Measurements from ENCODE around the gene TMEM161A.
"Not testable (repeated sequence)": the region's sequence is repeated elsewhere in the genome, so short reads cannot be mapped to it uniquely, and the experiment has no call there.

TMEM161A gene

DNA sequence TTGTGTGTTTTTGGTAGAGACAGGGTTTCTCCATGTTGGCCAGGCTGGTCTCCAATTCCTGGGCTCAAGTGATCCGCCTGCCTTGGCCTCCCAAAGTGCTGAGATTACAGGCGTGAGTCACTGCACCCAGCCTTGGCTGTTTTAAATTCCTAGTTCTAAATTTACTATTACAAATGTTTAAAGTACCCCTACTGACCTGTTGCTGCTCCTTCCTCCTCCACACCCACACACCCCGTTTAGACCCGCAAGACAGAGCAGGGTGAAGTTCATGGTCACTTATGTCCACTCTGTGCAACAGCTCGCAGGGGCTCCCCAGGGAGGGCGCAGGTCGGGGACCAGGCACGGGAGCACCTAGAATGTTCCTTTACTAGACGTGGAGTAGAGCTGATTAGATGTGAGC is 28.7 kb downstream of the TMEM161A start:
- no peak overlapping the region for H3K9ac ChIP-seq (ENCODE audit: low read length)
- no peaks in the 10 kb centered on the region for H3K4me1 ChIP-seq (ENCODE audit: low read length)
- no peaks in the 10 kb centered on the region for H4K20me1 ChIP-seq (ENCODE audit: insufficient read depth, low read length)
- H3K36me3 ChIP-seq (replicated peaks; ENCODE audit: low read depth, low read length): no peaks in the 10 kb centered on the region
- TF ChIP-seq, protein P1, sequence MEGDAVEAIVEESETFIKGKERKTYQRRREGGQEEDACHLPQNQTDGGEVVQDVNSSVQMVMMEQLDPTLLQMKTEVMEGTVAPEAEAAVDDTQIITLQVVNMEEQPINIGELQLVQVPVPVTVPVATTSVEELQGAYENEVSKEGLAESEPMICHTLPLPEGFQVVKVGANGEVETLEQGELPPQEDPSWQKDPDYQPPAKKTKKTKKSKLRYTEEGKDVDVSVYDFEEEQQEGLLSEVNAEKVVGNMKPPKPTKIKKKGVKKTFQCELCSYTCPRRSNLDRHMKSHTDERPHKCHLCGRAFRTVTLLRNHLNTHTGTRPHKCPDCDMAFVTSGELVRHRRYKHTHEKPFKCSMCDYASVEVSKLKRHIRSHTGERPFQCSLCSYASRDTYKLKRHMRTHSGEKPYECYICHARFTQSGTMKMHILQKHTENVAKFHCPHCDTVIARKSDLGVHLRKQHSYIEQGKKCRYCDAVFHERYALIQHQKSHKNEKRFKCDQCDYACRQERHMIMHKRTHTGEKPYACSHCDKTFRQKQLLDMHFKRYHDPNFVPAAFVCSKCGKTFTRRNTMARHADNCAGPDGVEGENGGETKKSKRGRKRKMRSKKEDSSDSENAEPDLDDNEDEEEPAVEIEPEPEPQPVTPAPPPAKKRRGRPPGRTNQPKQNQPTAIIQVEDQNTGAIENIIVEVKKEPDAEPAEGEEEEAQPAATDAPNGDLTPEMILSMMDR (IDR thresholded peaks at IDR 0.05; ENCODE audit: low read depth, low read length): no peak
- no peak for TF ChIP-seq EZH2phosphoT487 (IDR thresholded peaks at IDR 0.05; ENCODE audit: low read depth)
- no peaks in the 10 kb centered on the region for H3K79me2 ChIP-seq (ENCODE audit: low read length)
- no peaks in the 10 kb centered on the region for H3K27me3 ChIP-seq (ENCODE audit: low read depth, low read length)
- H3K9me3 ChIP-seq (ENCODE audit: insufficient read depth, low read length): no peaks in the 10 kb centered on the region
- H3K27ac ChIP-seq (ENCODE audit: low read length): no peak overlapping the region
- no peak overlapping the region for H3K4me2 ChIP-seq (ENCODE audit: low read length)
- no peak overlapping the region for H2AFZ ChIP-seq (ENCODE audit: low read depth, low read length)
- H3K4me3 ChIP-seq (ENCODE audit: low read length): no peak overlapping the region

DNA sequence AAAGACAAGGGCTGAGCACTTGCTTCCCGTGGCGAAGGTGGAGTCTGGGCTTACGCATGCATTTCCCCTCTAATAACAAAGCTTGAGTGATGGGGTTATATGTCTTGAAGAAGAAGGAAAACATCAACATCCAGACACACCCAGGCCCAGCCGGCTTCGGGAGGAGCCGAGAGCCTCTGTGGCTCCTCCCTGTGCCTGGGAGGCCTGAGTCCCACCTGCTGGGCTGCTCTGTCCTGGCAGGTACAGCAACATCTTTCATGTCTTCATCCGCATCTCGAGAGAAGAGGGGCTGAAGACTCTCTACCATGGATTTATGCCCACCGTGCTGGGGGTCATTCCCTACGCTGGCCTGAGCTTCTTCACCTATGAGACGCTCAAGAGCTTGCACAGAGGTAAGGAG is 30.6 kb downstream of the TMEM161A start:
- H3K36me3 ChIP-seq (replicated peaks; ENCODE audit: low read depth, low read length): no peaks in the 10 kb centered on the region
- no peak overlapping the region for H3K9ac ChIP-seq (ENCODE audit: low read length)
- H3K27me3 ChIP-seq (ENCODE audit: low read depth, low read length): no peaks in the 10 kb centered on the region
- H3K4me1 ChIP-seq (ENCODE audit: low read length): no peaks in the 10 kb centered on the region
- H3K79me2 ChIP-seq (ENCODE audit: low read length): no peaks in the 10 kb centered on the region
- no peaks in the 10 kb centered on the region for H4K20me1 ChIP-seq (ENCODE audit: insufficient read depth, low read length)
- H3K4me2 ChIP-seq (ENCODE audit: low read length): no peak overlapping the region
- no peak overlapping the region for H3K4me3 ChIP-seq (ENCODE audit: low read length)
- H2AFZ ChIP-seq (ENCODE audit: low read depth, low read length): no peak overlapping the region
- no peaks in the 10 kb centered on the region for H3K9me3 ChIP-seq (ENCODE audit: insufficient read depth, low read length)
- TF ChIP-seq EZH2phosphoT487 (IDR thresholded peaks at IDR 0.05; ENCODE audit: low read depth): no peak
- TF ChIP-seq, protein P1 (IDR thresholded peaks at IDR 0.05; ENCODE audit: low read depth, low read length): no peak
- H3K27ac ChIP-seq (ENCODE audit: low read length): no peak overlapping the region

DNA sequence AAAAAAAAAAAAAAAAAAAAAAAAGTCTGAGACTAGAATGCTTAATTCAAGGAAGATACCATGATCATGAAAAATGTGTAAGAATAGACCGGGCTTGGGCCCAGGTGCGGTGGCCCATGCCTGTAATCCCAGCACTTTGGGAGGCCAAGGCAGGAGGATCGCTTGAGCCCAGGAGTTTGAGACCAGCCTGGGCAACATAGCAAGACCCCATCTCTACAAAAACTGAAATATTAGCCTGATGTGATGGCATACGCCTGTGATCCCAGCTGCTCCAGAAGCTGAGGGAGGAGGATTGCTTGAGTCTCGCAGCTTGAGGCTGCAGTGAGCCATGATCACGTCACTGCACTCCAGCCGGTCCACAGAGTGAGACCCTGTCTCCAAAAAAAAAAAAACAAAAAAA is 31.3 kb downstream of the TMEM161A start:
- H3K4me3 ChIP-seq (ENCODE audit: low read length); H3K4me2 ChIP-seq (ENCODE audit: low read length); H3K4me1 ChIP-seq (ENCODE audit: low read length); H3K27ac ChIP-seq (ENCODE audit: low read length); H3K27me3 ChIP-seq (ENCODE audit: low read depth, low read length); H3K36me3 ChIP-seq (replicated peaks; ENCODE audit: low read depth, low read length); H3K79me2 ChIP-seq (ENCODE audit: low read length); H2AFZ ChIP-seq (ENCODE audit: low read depth, low read length); H4K20me1 ChIP-seq (ENCODE audit: insufficient read depth, low read length); H3K9me3 ChIP-seq (ENCODE audit: insufficient read depth, low read length); H3K9ac ChIP-seq (ENCODE audit: low read length): not testable (repeated sequence)

DNA sequence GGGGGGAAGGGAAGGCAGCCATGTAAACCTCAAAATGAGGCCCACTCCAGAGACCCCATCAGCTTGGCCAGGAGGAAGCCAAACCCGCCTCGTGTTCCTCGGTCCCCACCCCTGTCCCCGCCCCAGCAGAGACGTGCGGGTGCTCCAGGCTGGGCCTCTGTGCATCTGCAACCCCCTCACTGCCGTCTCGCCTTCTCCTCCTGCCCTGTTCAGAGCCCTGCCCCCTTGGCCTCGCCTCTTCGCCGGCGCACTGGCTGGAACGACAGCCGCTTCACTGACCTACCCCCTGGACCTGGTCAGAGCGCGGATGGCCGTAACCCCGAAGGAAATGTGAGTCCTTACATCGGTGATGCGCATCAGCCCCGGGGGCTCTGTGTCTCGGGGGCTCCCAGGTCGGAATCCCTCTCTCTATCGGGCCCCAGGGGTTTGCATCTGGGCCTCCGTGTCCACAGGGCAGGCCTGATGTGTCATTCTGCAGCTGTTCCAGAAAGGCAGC is 32.2 kb downstream of the TMEM161A start:
- Histone ChIP-seq H3K4me1 (ENCODE audit: low read length) (no peaks in the 10 kb centered on the region), H3K4me3 (ENCODE audit: low read length) (no peak overlapping the region), H2AFZ (ENCODE audit: low read depth, low read length) (no peak overlapping the region), H4K20me1 (ENCODE audit: insufficient read depth, low read length) (no peaks in the 10 kb centered on the region), H3K9me3 (ENCODE audit: insufficient read depth, low read length) (no peaks in the 10 kb centered on the region), H3K79me2 (ENCODE audit: low read length) (no peaks in the 10 kb centered on the region), H3K27me3 (ENCODE audit: low read depth, low read length) (no peaks in the 10 kb centered on the region), H3K36me3 (replicated peaks; ENCODE audit: low read depth, low read length) (no peaks in the 10 kb centered on the region), H3K27ac (ENCODE audit: low read length) (no peak overlapping the region), H3K9ac (ENCODE audit: low read length) (no peak overlapping the region), H3K4me2 (ENCODE audit: low read length) (no peak overlapping the region)
- TF ChIP-seq, protein P1 (IDR thresholded peaks at IDR 0.05; ENCODE audit: low read depth, low read length): no peak
- no peak for TF ChIP-seq EZH2phosphoT487 (IDR thresholded peaks at IDR 0.05; ENCODE audit: low read depth)

Measured in OCI-LY3 (cell line).